LNCaP clone FGC (cell line): ENCODE measurements around the gene BCL11B.
A peak's percentile ranks its signal among the peaks of the same experiment; 100 is the strongest.

Source experiments
- DNase-seq: peaks from one replicate; pipeline ENCODE4 v3.0.0-alpha.2; 2011; ENCODE audit warnings: low read depth
- H3K4me3 ChIP-seq: 2 replicates; pipeline ENCODE4 v1.5.1; 2011; ENCODE audit warnings: mild to moderate bottlenecking, low read depth, low read length, control low read depth
- CTCF ChIP-seq: IDR thresholded peaks from 2 replicates; pipeline ENCODE4 v1.5.1; 2012; ENCODE audit warnings: mild to moderate bottlenecking; ENCODE audit not compliant: control insufficient read depth, insufficient read depth; ENCODE audit errors: extremely low read depth

Gene BCL11B

GRCh38 chr14:99242816-99243721 is 28.9 kb downstream of the BCL11B start:
- H3K4me3 ChIP-seq = no peak overlapping the region
- DNase-seq = peak; percentile 51
- TF ChIP-seq CTCF = no peak

DNA sequence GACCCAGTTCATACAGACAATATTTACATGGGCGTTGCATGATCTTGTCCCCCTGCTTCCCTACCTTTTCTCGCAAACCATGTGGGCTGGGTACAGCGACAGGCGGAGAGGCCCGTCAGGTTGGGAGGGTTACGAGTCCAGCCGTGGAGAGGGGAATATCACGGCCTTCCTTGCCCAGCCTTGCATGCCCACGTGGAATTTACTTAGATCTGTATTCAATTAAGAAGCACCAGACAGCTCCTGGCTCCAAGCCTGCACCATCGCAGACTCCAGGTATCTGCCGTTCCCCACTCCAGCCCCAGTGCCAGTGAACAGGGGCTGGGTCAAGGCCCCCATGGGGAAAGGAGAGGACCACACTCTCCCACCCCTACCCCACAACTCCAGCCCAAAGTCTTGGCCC is 29.8 kb downstream of the BCL11B start:
- TF ChIP-seq CTCF = no peak
- no peak for DNase-seq
- H3K4me3 ChIP-seq = no peak overlapping the region

- no peak overlapping the region for H3K4me3 ChIP-seq
- DNase-seq = peak; percentile 59
- TF ChIP-seq CTCF = no peak
These were observed 30.5 kb downstream of the BCL11B start for GRCh38 chr14:99241325-99242010.

DNA sequence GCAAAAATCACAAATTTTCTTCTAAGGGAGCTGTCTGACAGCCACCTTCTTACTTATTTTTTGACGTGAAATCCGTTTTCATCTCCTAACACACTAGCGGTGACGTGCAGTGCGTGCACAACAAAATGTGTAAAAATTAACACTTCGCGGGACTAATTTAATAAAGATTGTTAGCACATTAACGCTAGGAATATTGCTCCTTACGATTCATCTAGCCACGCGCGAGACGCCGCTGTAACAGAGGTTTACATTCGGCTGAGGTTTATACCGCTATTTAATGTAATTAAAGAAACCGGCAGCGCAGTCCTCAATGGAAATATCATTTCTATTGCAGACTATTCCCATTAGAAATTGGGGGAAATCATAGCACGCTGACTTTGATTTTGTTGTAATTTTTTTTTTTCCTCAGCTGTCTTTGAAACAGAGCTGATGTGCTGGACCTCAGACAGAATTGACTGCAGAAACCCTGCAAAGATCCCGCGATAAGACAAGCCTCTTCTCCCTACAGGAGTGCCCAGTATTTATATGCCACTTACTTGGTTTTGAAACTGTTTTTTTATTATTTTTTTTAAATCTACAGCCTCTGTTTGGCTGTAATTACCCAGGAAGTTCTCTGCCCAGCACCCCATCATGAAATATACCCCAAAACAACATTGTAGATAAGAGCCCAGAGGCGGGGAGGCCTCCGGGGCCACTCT is 31.2 kb downstream of the BCL11B start:
- TF ChIP-seq CTCF = no peak
- H3K4me3 ChIP-seq = no peak overlapping the region
- DNase-seq = no peak

DNA sequence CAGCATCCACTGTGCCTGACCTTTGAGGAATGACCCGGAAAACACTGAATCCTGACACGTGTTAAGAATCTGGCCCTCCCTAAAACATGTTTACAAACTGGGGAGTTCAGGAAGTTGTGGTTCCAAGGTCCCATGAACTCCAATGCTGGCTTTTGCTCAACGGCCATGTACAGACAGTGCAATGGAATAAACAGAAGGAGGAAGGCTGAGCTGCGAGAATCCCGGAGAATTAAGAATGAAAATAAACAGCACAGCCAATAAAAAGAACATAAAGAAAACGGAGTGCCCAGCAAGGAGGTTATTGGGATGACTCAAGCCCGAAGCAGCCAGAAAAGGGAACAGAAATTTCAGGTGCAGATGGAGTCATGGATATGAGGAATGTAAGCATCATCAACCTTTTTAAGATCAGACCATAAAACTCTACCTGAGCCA is 32.3 kb downstream of the BCL11B start:
- H3K4me3 ChIP-seq = no peak overlapping the region
- no peak for DNase-seq
- no peak for TF ChIP-seq CTCF

GRCh38 chr14:99238216-99238615 is 33.8 kb downstream of the BCL11B start:
- no peak for TF ChIP-seq CTCF
- DNase-seq = no peak
- H3K4me3 ChIP-seq = no peak overlapping the region
